GM21786 (cell line): ENCODE measurements around the gene USH2A.

Source experiments
- ATAC-seq: cut with Tn5 transposase; IDR thresholded peaks from one replicate; pipeline ENCODE4 v1.9.1; 2021; ENCODE audit not compliant: unreplicated experiment

The USH2A gene

GRCh38 chr1:216285052-216285451 is 138.2 kb downstream of the USH2A start:
- no peak for ATAC-seq

- ATAC-seq: no peak
Measured at GRCh38 chr1:216281757-216282156, 141.5 kb downstream of the USH2A start.

DNA sequence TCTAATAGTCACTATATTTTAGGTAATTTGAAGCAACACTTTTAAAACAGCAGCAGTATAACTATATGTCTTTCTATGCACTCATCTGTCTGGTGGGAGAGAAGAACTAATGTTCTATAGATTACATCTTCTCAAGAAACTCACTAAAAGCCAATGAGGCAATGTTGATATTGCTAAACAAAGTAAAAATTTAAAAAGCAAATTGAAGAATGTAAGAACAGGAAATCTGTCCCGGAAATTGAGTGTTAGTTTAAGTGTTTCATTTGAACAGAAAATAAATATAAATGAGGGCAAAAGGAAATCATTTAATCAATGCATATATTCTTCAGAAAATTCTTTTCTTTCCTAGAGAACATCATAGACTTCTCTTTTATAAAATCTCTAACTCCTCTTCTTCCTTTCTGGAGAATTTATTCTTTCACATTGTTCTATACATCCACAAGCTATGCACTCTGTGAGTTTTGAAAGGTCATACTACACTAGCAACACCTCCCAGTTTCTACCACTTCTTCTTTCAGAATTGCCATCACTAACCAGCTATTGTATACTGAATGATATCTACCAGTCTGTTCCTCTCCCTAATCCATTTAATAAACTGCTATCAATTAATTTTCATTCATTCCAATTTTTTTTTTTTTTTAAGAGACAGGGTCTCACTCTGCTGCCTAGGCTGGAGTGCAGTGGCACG is 153.0 kb downstream of the USH2A start:
- no peak for ATAC-seq

- no peak for ATAC-seq
Measured at GRCh38 chr1:216261631-216262030, 161.6 kb downstream of the USH2A start.

- no peak for ATAC-seq
Measured at GRCh38 chr1:216258856-216259255, 164.4 kb downstream of the USH2A start.

- no peak for ATAC-seq
Measured at GRCh38 chr1:216258386-216258785, 164.9 kb downstream of the USH2A start.

- ATAC-seq: no peak
Measured at GRCh38 chr1:216250861-216251260, 172.4 kb downstream of the USH2A start.

- no peak for ATAC-seq
Measured at GRCh38 chr1:216248628-216249027, 174.6 kb downstream of the USH2A start.

DNA sequence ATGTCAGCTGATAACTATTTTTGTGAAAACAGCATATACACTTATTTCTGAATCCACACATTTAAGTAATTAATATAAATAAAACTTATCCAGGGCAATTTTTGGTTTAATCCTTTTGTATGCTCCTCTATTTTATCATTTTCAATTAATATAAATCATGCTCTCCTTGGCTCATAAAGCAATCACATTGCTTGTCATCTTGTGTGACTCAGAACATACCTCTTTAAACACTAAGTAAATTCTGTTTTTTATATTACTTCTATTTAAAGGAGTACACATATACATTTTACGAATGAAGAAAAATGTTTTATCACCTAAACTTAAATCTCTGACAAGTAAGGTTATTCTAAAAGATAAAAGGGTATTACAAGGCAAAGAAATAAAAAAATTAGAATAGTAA is 175.3 kb downstream of the USH2A start:
- no peak for ATAC-seq

DNA sequence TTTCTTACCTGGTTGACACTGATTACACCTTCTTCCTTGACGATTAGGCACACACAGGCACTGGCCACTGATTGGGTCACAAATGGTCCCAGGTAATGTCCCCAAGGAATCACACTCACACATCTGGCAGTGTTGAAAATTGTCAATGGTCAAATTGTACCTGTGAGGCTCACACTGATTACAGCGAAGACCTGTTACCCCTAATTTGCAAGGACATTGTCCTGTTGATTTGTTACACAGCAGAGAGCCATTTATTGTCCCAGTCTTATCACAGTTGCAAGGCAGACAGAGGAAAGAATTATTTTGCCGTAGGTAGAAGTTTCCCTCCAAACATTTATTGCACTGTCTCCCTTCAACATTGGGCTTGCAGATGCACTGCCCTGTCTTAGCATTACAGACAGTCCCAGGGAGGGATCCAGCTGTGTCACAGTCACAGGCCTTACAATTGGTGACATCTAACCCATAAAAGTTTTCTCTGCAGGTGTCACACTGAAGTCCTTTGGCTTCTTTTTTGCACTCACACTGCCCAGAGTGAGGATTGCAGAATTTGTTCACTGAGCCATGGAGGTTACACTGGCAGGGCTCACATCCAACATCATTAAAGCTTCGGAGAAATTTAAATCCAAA is 176.6 kb downstream of the USH2A start:
- ATAC-seq: no peak

- no peak for ATAC-seq
Measured at GRCh38 chr1:216238844-216239243, 184.4 kb downstream of the USH2A start.

DNA sequence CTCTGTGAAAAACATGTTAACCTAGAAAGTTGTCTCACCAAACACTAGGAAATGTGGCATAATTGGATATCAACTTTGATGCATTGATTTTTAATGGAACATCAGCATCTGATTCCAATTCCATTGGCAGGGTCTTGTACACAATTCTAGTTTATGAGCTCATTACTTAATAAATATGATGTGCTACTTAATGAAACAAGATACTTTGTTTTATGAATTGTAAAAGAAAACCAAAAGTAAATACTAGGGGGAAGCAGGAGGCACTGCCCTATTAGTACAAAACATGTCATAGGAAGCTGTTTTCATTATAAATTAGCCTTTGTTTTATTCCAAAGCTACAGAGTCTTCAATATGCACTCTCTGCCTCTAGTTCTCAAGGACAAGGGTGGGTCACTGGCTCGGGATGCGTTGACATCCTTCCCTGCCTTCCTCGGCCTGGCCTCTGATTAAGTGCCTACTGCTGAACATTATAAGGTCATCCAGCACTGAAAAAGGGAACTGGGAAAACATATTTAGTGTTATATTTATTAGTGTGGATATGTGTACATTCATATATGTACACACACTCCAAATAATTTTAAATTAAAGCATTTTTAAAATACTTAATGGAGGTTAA is 185.2 kb downstream of the USH2A start:
- no peak for ATAC-seq

GRCh38 chr1:216224233-216224632 is 199.0 kb downstream of the USH2A start:
- no peak for ATAC-seq

- ATAC-seq: no peak
Measured at GRCh38 chr1:216223486-216223885, 199.8 kb downstream of the USH2A start.

GRCh38 chr1:216222288-216222687 is 201.0 kb downstream of the USH2A start:
- ATAC-seq: no peak

DNA sequence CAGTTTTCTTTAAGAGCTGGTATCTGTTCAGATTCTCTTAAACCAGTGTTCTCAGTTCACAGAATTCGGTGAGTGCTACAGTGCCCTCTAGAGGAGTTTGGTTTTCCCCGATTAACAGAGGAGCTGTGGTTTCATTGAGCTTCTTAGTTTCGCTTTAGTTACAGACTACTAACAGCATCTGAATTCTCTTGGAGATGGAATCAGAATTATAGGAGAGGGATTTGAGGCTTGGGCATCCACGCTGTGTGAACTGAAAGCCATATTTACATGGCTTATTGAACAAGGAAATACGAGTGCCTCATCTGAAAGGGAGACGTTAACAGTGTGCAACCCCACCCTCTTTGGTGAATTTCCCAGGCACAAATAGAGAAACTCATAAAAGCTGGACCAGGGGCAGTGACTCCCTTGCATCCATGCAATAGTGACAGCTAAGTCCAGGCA is 202.0 kb downstream of the USH2A start:
- ATAC-seq: peak; percentile 100

DNA sequence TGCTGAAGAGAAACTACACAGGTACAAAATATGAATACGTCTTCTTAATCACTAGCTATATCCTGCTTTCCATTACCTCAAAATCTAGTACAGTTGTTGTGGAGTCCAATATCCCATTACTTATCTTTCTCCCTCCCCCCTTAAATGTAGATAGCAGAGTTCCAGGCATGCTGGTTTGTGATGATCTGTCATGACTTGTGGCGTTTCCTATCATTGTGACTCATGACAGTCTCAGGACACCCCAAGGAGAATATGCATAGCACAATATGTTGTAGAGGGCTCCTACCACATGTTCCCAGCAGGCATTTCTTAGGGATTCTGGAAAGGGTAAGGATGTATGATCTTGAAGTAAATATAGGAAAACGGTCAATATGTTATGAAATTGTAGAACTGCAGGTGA is 206.9 kb downstream of the USH2A start:
- no peak for ATAC-seq

- ATAC-seq: no peak
Measured at GRCh38 chr1:216215169-216215568, 208.1 kb downstream of the USH2A start.

GRCh38 chr1:216212826-216213225 is 210.4 kb downstream of the USH2A start:
- no peak for ATAC-seq

DNA sequence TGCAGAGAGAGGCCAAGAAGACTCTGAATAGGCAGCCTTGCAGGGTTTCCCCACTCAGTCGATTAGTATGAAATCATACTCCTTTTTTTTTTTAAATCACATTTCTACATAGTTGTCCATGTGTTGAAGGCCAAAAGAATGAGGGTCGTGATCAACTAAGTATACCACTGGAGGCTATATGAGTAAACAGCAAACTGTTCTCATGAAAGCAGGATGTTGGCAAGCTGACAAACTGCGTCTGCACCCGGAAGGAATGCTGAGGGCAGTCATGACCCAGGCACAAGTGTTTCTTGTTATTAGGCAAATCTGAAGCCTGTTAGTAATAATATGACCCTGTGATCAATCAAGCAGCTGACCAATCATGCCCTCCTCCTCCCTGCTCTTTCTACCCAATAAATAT is 213.2 kb downstream of the USH2A start:
- ATAC-seq: no peak

DNA sequence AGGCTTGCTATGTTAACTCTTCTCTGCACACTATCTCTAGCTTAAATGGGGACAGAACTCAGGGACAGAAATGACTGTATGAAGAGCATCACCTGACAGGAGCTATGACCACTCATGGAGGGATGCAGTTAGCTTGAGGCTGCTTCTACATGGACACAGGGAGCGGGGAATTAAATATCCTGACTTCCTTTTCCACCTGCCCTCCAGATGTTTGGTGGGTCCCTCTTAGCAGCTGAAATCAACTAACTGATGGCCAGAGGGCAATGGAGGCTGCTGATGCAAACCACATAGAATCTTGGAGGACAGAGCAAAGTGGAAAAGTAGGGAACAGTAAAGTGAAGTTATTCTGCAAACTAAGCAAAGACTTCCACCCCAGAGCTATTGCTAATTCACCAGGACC is 214.1 kb downstream of the USH2A start:
- ATAC-seq: no peak

DNA sequence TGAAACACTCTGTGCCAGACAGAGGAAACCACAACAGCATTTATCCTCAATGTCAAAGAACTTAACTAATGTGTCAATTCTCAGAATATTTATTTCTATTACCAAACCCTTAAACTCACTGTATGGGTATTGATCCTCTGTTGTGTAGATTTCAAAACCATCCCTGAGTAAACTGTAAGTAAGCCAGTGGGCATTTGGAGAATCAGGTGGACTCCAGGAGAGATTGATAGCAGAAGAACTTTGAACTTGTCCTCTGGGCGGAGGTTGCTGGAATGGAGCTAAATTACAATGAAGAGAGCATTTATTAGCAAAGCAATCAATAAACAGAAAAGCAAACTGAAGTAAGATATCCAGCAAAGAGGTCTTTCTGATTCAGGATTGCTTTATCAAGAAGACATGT is 216.1 kb downstream of the USH2A start:
- no peak for ATAC-seq
